H9 (cell line): Measurements from ENCODE around the gene MYH14. TPM values are rescaled to one million over a fixed set of nuclear protein-coding genes. Genes with fewer than 3 reads are reported as not detected.

Source experiments
- DNase-seq: peaks from one replicate; pipeline ENCODE4 v3.0.0-alpha.2; 2017
- H2AFZ ChIP-seq: one replicate; pipeline ENCODE4 v1.6.1; 2013; ENCODE audit warnings: mild to moderate bottlenecking, low read length, control low read depth, moderate library complexity
- H2AK5ac ChIP-seq: 2 replicates; pipeline ENCODE4 v1.6.1; 2013; ENCODE audit warnings: low read length, control low read depth, mixed read lengths; ENCODE audit not compliant: insufficient read length
- H2BK120ac ChIP-seq: one replicate; pipeline ENCODE4 v1.6.1; 2013; ENCODE audit warnings: low read depth, mild to moderate bottlenecking, low read length, control low read depth, inconsistent platforms; ENCODE audit not compliant: poor library complexity, severe bottlenecking
- H2BK12ac ChIP-seq: 2 replicates; pipeline ENCODE4 v1.6.1; 2013; ENCODE audit warnings: low read length, control low read depth, mixed read lengths, low read depth; ENCODE audit not compliant: insufficient read length
- H2BK15ac ChIP-seq: 2 replicates; pipeline ENCODE4 v1.6.1; 2013; ENCODE audit warnings: low read depth, low read length, control low read depth
- H2BK20ac ChIP-seq: one replicate; pipeline ENCODE4 v1.6.1; 2013; ENCODE audit warnings: low read depth, mild to moderate bottlenecking, low read length, control low read depth, inconsistent platforms; ENCODE audit not compliant: poor library complexity, severe bottlenecking
- H2BK5ac ChIP-seq: 2 replicates; pipeline ENCODE4 v1.6.1; 2013; ENCODE audit warnings: low read length, control low read depth, mixed read lengths; ENCODE audit not compliant: insufficient read length
- H3K14ac ChIP-seq: 2 replicates; pipeline ENCODE4 v1.6.1; 2013; ENCODE audit warnings: low read length, control low read depth; ENCODE audit not compliant: insufficient read depth
- H3K18ac ChIP-seq: 2 replicates; pipeline ENCODE4 v1.6.1; 2013; ENCODE audit warnings: low read depth, mild to moderate bottlenecking, mixed read lengths, low read length, control low read depth; ENCODE audit not compliant: insufficient read length
- H3K23ac ChIP-seq: 2 replicates; pipeline ENCODE4 v1.6.1; 2013; ENCODE audit warnings: low read length, control low read depth, mixed read lengths, low read depth; ENCODE audit not compliant: insufficient read length
- H3K23me2 ChIP-seq: 2 replicates; pipeline ENCODE4 v1.6.1; 2013; ENCODE audit warnings: low read depth, mild to moderate bottlenecking, mixed read lengths, low read length, control low read depth; ENCODE audit not compliant: insufficient read length, poor library complexity, severe bottlenecking
- H3K27ac ChIP-seq: 2 replicates; pipeline ENCODE4 v1.5.1; 2013; ENCODE audit warnings: low read length, control low read depth, mixed read lengths, low read depth; ENCODE audit not compliant: insufficient read length
- H3K27me3 ChIP-seq: 2 replicates; pipeline ENCODE4 v1.6.1; 2013; ENCODE audit warnings: low read length, control low read depth, inconsistent platforms; ENCODE audit not compliant: insufficient read depth
- H3K4ac ChIP-seq: 2 replicates; pipeline ENCODE4 v1.6.1; 2013; ENCODE audit warnings: low read depth, mild to moderate bottlenecking, control low read depth, inconsistent platforms, low read length, moderate library complexity
- H3K4me1 ChIP-seq: 2 replicates; pipeline ENCODE4 v1.6.1; 2013; ENCODE audit warnings: low read length, control low read depth, inconsistent platforms; ENCODE audit not compliant: insufficient read depth
- H3K4me2 ChIP-seq: 2 replicates; pipeline ENCODE4 v1.6.1; 2013; ENCODE audit warnings: low read length, control low read depth, mixed read lengths; ENCODE audit not compliant: insufficient read length, insufficient read depth
- H3K56ac ChIP-seq: 2 replicates; pipeline ENCODE4 v1.6.1; 2013; ENCODE audit warnings: low read depth, mild to moderate bottlenecking, mixed read lengths, low read length, control low read depth; ENCODE audit not compliant: insufficient read length
- H3K79me1 ChIP-seq: 2 replicates; pipeline ENCODE4 v1.6.1; 2013; ENCODE audit warnings: low read depth, mild to moderate bottlenecking, moderate library complexity, low read length, control low read depth, inconsistent platforms; ENCODE audit not compliant: insufficient read depth, poor library complexity, severe bottlenecking
- H3K79me2 ChIP-seq: 2 replicates; pipeline ENCODE4 v1.6.1; 2013; ENCODE audit warnings: low read length, control low read depth, inconsistent platforms; ENCODE audit not compliant: insufficient read depth
- H3K9ac ChIP-seq: 2 replicates; pipeline ENCODE4 v1.6.1; 2013; ENCODE audit warnings: low read length, control low read depth, mixed read lengths; ENCODE audit not compliant: insufficient read length; ENCODE audit errors: extremely low read depth
- H3K9me3 ChIP-seq: one replicate; pipeline ENCODE4 v1.6.1; 2013; ENCODE audit warnings: low read depth, low read length, inconsistent platforms; ENCODE audit not compliant: control insufficient read depth
- H3T11ph ChIP-seq: one replicate; pipeline ENCODE4 v1.6.1; 2013; ENCODE audit warnings: mild to moderate bottlenecking, low read length, control low read depth, inconsistent platforms
- H4K20me1 ChIP-seq: one replicate; pipeline ENCODE4 v1.6.1; 2013; ENCODE audit not compliant: control insufficient read depth, insufficient read length, insufficient read depth
- H4K5ac ChIP-seq: 2 replicates; pipeline ENCODE4 v1.6.1; 2013; ENCODE audit warnings: low read depth, mild to moderate bottlenecking, mixed read lengths, low read length, control low read depth; ENCODE audit not compliant: insufficient read length
- H4K8ac ChIP-seq: replicated peaks from 2 replicates; pipeline ENCODE4 v1.6.1; 2013; ENCODE audit warnings: low read length, control low read depth, mixed read lengths, low read depth; ENCODE audit not compliant: insufficient read length
- H4K91ac ChIP-seq: 2 replicates; pipeline ENCODE4 v1.6.1; 2013; ENCODE audit warnings: low read depth, mild to moderate bottlenecking, moderate library complexity, mixed read lengths, low read length, control low read depth; ENCODE audit not compliant: insufficient read length
- H3K27ac Mint-ChIP-seq, 3 experiments: 2 replicates in 2 of 3; 3 replicates in 1 of 3; pipeline ENCODE4 v1.8.0; 2020 to 2021; ENCODE audit warnings: mixed read lengths in 3 of 3, mild to moderate bottlenecking in 1 of 3, moderate library complexity in 1 of 3
- H3K27me3 Mint-ChIP-seq: 2 replicates; pipeline ENCODE4 v1.8.0; 2021; ENCODE audit warnings: low read depth, mild to moderate bottlenecking, moderate library complexity, mixed read lengths
- H3K36me3 Mint-ChIP-seq, 3 experiments: 2 replicates in 2 of 3; 3 replicates in 1 of 3; pipeline ENCODE4 v1.8.0; 2020 to 2021; ENCODE audit warnings: low read depth in 3 of 3, mixed read lengths in 3 of 3; ENCODE audit not compliant: insufficient read depth in 1 of 3
- H3K4me1 Mint-ChIP-seq, 2 experiments: 2 replicates each; pipeline ENCODE4 v1.8.0; 2020; ENCODE audit warnings: mixed read lengths in 2 of 2
- H3K4me3 Mint-ChIP-seq, 2 experiments: 2 replicates in 1 of 2; 3 replicates in 1 of 2; pipeline ENCODE4 v1.8.0; 2020 to 2021; ENCODE audit warnings: mild to moderate bottlenecking in 2 of 2, mixed read lengths in 2 of 2, moderate library complexity in 1 of 2
- H3K9me3 Mint-ChIP-seq, 2 experiments: 2 replicates in 1 of 2; 3 replicates in 1 of 2; pipeline ENCODE4 v1.8.0; 2020; ENCODE audit warnings: mild to moderate bottlenecking in 2 of 2, mixed read lengths in 2 of 2, moderate library complexity in 1 of 2
- WGBS: extraction: QIAGEN DNeasy Blood & Tissue Kit; methylation state at CpG from one replicate; pipeline ENCODE4 v1.1.7; 2013; ENCODE audit warnings: missing lambda C conversion rate, low lambda C conversion rate, mixed read lengths; ENCODE audit not compliant: insufficient read length; ENCODE audit errors: extremely low coverage; 5-methylcytosine and 5-hydroxymethylcytosine counted together
- total RNA-seq: library from RNA; stranded (reverse); gene quantifications from 2 replicates; pipeline ENCODE4 v1.2.1, GENCODE V29; 2021
- TF ChIP-seq, protein P1 (sequence below): fragments of 200-600 bp; sonication (generic); conservative IDR thresholded peaks from 3 replicates; pipeline ENCODE4 v1.8.0; 2021; ENCODE audit warnings: antibody characterized with exemption, mild to moderate bottlenecking

Gene MYH14
- total RNA-seq, 1 experiment from 2014 or later, result 27.7 TPM

DNA sequence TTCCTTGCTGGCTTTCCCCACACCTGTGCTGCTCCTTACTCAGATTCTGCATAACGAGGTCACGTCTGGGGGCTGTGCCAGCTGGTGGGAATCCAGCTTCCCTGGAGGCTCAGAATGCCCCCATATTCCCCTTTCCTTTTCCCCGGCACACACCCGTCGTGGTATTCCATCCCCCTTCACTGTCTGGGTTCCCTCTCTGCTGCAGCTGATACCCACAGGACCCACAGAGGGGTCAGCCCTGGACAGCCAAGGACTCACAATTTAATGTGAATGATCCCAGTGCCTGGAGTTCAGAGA, 4.2 kb upstream of the MYH14 start:
- Histone ChIP-seq H3K4ac (no peak overlapping the region), H4K20me1 (no peaks in the 10 kb centered on the region), H2BK12ac (no peak overlapping the region), H3K79me1 (no peaks in the 10 kb centered on the region), H4K8ac (no peak overlapping the region), H2AFZ (no peak overlapping the region), H2BK15ac (no peak overlapping the region), H2BK120ac (no peak overlapping the region), H3K79me2 (no peaks in the 10 kb centered on the region), H3K27me3 (no peaks in the 10 kb centered on the region; the same call in 1 of the 2 replicates), H2AK5ac (no peak overlapping the region), H3K23me2 (peaks cover 4% of the 10 kb centered on the region), H4K5ac (no peak overlapping the region), H2BK5ac (no peak overlapping the region), H3K27ac (no peak overlapping the region), H3K9ac (no peak overlapping the region), H3K56ac (no peak overlapping the region), H3T11ph (no peak overlapping the region), H3K9me3 (no peaks in the 10 kb centered on the region), H3K4me2 (no peak overlapping the region), H3K18ac (no peak overlapping the region), H3K23ac (no peak overlapping the region), H3K14ac (no peak overlapping the region), H3K4me1 (no peaks in the 10 kb centered on the region), H2BK20ac (no peak overlapping the region), H4K91ac (no peak overlapping the region)
- Mint-ChIP-seq H3K27ac (peak overlapping the region in 1 of 3 experiments; percentile 72; a peak in 2 of 7 replicates), H3K9me3 (peaks cover 0 to 2% of the 10 kb centered on the region in 2 experiments; a peak in 1 of 5 replicates), H3K4me3 (no peak overlapping the region; a peak in 1 of 5 replicates), H3K4me1 (peaks cover 0 to 17% of the 10 kb centered on the region in 2 experiments), H3K27me3 (peaks cover 57% of the 10 kb centered on the region), H3K36me3 (no peaks in the 10 kb centered on the region)
- DNase-seq, result no peak
- WGBS, result no CpG with 5 or more reads among the region's 5 CpGs
- TF ChIP-seq, protein P1, sequence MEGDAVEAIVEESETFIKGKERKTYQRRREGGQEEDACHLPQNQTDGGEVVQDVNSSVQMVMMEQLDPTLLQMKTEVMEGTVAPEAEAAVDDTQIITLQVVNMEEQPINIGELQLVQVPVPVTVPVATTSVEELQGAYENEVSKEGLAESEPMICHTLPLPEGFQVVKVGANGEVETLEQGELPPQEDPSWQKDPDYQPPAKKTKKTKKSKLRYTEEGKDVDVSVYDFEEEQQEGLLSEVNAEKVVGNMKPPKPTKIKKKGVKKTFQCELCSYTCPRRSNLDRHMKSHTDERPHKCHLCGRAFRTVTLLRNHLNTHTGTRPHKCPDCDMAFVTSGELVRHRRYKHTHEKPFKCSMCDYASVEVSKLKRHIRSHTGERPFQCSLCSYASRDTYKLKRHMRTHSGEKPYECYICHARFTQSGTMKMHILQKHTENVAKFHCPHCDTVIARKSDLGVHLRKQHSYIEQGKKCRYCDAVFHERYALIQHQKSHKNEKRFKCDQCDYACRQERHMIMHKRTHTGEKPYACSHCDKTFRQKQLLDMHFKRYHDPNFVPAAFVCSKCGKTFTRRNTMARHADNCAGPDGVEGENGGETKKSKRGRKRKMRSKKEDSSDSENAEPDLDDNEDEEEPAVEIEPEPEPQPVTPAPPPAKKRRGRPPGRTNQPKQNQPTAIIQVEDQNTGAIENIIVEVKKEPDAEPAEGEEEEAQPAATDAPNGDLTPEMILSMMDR, result no peak
